NCI-H526 (cell line): ENCODE results near the gene SLC39A8.
"Not testable (repeated sequence)": the region's sequence is repeated elsewhere in the genome, so short reads cannot be mapped to it uniquely, and the experiment has no call there.

Source experiments
- DNase-seq, 2 experiments: peaks; one replicate each; lab custom pipeline; 2025; lab: John Stamatoyannopoulos, UW

The SLC39A8 gene

DNA sequence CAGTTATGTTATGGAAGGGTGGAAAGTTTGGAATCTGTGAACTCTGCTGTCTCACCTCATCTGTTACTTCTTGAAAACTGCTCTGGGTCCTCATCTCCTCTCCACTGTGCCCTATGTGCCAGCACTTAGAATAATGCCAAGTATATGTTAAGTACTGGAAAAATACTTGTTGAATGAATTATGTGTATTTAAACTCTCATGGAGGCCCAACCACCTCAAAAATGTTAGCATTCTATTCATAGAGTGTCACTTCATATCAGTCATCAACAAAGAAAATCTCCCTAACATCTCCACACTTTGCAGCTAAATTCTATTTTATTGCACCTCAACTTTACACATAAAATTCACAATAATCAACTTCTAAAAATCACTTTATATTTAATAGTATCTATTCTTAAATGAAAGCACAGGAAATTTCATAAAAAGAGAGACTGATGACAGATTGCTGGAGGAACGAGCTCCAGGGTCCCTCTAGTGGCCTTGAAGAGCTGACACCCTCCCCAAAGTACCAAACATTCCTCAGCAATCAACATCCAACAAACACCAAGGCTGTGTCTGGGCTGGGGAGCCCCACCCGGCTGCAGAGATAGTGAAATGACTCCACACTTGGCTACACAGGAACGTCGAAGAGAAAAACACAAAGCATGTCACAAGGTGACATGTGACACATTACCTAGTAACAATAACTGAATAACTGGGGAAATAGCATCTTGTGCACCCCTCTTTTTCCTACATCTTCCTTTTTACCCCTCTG is 45.8 kb downstream of the SLC39A8 start:
- peak in 1 of 2 experiments; percentile 46 for DNase-seq

DNA sequence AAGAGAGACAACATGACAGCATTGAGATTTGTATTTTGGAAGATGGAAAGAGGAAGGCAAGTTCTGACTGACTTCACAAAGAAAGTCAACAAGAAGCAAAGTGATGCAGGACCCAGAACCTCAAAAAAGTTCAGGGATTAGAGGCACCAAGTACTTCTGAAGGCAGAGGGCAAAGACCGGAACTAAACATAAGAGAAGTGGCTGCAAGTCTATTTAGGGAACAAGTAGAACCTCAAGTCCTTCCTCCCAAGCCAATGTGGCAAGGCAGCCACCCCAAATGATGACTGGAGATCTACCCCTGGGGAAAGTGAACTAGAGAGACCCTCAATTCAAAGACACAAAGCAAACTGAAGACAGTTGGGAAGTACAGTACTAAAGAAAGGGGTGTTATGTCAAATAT is 46.6 kb downstream of the SLC39A8 start:
- DNase-seq = no peak

DNA sequence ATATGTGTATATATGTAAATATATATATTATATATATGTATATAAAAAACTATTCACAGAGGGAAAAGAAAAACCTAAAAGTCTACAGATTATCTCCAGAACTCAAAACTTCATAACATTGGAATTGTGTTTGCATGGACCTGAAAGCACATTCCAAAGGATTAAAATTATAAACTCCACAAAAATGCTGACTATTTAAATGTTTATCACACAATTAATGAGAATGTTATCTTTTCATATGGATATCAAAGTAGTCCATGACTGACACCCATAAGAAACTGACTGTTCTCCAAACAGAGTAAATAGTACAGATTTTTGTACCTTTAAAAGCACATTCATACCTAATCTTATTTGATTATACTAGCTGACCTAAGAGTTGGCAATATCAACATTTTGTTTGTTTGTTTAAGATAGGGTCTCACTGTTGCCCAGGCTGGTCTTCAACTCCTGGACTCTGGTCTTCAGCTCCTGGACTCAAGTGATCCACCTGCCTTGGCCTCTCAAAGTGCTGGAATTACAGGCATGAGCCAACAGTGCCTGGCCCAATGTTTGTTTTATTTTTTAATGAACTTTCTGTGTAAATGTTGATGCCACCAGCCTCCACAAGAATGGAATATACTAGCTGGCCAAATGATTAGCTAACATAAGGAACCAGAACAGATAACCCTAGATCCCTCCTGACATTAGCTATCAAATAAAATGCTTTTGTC is 50.0 kb downstream of the SLC39A8 start:
- DNase-seq = no peak

DNA sequence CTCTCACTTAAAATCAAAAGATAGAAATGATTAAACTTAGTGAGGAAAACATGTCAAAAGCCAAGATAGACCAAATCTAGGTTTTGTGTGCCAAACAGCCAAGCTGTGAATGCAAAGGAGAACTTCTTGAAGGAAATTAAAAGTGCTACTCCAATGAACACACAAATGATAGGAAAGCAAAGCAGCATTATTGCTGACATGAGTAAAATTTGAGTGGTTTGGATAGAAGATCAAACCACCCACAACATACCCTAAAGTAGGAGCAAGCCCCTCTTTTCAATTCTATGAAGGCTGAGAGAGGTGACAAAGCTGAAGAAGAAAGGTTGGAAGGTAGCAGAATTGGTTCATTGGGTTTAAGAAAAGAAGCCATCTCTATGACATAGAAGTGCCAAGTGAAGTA is 56.8 kb downstream of the SLC39A8 start:
- no peak for DNase-seq

DNA sequence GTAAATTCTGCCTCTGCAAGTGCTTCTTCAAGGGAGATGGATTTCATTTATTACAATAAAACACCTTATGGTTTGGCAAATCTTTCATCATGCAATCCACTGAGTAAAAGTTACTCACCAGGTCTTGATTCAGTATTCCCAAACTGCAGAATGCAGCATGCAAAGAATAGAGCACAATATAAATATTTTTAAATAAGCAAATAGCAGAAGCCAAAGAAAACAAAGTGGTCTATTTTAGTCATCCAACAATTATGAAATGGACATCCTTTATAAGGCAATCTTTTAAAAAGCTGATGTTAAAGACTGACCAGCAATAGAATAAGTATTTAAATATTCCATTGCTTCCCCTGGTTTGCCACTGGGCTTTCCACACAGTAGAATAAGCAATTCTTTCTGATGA is 59.5 kb downstream of the SLC39A8 start:
- DNase-seq = no peak

DNA sequence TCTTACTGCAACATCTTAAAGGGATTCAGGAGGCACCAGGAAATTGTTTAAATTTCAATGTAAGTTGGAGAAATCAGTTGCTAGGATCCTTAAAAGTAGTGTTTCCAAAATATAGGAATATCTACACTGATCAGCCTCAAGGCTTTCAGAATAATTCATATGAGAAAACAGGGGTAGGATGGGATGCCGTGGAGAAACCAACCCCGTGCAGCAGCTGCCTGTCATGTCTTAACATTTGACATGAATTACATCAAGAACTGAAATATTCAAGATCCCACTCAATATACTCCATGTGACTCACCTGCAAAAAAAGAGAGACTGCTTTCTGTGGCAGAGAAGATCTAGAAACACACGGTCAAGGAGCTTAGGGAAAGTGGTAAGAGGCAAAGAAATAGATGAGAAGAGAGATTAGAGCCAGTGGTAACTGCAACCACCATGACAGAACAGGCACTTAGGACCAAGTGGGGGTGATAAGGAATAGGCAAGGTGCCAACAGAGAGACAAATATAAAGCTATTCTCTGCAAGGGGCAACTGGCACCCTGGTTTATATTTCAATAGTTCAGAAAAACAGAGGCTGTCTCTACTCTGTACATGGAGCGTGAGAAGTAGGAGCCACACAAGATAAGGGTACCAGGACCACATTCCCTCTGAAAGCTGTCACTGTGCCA is 64.0 kb downstream of the SLC39A8 start:
- no peak for DNase-seq

DNA sequence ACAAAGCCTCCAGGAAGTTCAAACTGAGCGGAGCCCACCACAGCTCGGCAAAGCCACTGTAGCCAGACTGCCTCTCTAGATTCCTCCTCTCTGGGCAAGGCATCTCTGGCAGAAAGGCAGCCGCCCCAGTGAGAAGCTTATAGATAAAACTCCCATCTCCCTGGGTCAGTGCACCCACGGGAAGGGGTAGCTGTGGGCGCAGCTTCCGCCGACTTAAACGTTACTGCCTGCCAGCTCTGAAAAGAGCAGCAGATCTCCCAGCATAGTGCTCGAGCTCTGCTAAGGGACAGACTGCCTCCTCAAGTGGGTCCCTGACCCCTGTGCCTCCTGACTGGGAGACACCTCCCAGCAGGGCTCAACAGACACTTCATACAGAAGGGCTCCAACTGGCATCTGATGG is 72.0 kb downstream of the SLC39A8 start:
- DNase-seq = not testable (repeated sequence)

DNA sequence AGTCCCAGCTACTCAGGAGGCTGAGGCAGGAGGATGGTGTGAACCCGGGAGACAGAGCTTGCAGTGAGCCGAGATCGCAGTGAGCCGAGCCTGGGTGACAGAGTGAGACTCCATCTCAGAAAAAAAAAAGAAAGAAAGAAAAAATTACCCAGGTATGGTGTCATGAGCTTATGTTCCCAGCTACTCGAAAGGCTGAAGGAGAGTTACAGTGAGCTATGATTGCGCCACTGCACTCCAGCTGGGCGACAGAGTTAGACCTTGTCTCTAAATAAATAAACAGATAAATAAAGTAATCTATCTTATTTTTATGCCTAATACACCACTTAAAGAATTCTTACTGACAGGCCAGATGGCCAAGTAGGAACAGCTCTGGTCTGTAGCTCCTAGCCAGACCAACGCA is 73.0 kb downstream of the SLC39A8 start:
- no peak for DNase-seq

DNA sequence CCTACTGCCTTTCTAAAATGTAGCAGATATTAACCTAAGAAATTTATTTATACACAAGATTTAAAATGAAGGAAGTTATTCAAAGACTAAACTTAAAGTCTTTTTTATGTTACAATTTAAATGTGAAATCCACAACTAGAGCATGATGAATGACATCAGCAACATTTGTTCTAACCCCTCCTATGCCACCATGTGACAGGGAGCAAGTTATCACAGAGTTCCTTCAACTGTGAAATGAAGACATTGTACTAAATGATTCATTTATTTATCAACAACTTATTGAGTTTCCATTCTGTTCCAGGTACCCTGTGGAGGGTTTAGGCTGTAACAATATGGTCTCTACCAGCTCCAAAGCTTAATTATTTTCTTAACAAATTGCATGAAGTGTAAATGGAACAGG is 76.9 kb downstream of the SLC39A8 start:
- DNase-seq = no peak

DNA sequence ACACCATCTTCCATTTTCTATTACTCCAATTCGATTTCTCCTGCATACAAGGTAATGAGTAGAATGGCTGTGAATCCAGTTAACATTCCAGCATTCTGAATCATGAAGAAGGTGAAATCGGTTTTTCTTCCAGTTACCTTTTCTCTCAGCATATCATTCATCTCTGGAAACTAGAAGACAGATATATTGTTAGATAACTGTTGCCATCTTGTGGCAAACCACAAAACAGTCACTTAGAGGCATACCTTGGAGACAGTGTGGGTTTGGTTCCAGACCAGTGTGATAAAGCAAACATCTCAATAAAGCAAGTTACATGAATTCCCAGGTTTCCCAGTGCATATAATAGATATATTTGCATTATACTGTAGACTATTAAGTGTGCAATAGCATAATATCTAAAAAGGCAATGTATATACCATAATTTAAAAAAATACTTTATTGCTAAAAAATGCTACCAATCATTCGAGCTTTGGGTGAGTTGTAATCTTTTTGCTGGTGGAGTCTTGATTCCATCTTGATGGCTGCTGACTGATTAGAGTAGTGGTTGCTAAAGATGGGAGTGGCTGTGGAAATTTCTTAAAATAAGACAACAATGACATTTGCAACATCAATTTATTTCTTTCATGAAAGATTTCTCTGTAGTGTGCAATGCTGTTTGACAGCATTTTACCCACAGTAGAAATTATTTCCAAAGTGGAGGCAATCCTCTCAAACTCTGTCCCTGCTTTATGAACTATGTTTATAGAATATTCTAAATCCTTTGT is 82.1 kb downstream of the SLC39A8 start:
- peak; percentile 15 to 55 for DNase-seq

DNA sequence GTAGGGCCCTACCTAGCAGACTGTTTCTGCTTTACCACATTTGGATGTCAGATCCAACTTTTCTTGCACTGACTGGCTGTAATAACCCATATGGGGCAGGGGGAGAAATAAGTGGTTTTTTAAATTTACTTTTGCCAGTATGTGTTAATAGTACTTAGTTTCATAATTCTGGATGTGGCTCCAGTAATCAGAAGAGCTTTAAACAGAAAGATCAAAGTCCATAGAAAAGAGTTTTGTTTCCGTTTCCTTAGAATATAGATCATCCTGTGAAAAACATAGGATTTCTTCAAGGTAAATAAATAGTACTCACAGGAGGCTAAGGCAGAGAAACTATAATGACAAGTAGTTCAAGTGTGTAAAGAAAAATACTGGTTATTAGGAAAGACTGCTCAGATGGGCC is 85.6 kb downstream of the SLC39A8 start:
- DNase-seq = no peak

DNA sequence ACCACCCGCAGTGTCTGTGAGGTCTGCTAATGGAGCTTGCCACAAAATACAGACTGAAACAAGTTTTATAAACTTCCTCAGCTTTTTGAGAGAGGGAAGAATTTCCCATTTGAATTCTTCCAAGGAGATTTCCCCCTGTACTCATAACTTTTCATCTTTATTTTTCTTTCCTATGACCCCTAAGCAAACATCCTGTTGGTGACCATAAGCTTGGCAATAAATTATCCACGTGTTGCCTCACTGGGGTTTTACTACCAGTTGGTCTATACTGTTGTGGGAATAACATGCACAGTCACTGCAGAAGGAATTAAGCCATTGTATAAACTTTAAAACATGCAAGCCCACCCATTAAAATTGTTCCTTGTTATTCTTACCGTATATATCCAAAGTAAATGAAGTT is 86.2 kb downstream of the SLC39A8 start:
- no peak for DNase-seq

DNA sequence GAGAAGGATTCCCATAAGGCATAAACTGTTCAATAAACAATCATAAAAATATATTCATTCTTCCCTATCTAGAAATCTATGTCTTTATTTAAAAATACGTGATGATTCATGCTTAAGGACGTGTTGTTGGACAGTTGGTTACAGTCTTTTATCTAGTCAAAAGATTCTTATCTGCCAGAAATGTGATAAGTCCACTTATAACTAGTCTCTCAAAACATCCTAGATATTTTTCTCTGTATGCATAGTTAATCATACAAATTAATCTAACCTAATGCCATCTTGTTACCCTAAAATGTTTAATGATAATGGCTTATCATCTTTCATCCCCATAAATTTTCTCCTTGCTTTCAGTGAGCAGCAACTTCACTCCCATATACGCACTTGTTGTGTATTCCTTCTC is 89.0 kb downstream of the SLC39A8 start:
- DNase-seq = no peak

DNA sequence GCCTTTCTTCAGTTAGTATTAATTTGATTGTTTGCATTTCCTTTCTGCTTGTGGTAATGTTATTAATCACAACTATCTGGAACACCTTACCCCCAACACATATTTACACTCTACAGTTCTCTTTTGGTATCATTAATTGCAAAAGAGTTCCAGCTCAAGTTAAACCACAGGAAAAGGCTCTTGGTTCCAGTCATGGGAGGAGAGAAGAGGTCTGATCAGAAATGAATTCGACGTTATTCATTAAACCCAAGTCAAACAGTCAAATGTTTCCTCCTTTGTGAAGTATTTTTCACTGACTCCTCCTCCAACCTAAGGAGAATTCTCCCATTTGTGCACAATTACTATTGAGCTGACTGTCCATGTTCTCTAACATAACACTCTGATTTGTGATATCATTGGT is 91.4 kb downstream of the SLC39A8 start:
- DNase-seq = no peak

DNA sequence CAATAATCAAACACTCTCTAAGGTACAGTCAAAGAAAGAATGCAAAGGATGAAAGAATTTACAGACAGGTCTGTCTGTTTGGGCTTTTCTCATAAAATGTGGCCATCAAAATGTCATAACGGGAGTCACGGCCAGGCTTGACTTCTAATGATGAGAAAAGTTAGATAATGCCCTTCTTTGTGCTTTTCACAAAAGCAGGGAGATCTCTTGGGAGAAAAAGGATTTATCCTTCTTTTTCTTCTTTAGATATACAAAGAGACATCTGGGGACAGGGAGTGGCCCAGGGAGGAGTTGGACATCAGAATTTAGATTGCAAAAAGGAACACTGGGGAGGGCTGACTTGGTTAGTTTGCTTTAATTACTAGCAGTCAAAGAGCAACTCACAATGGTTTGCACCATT is 93.1 kb downstream of the SLC39A8 start:
- no peak for DNase-seq

DNA sequence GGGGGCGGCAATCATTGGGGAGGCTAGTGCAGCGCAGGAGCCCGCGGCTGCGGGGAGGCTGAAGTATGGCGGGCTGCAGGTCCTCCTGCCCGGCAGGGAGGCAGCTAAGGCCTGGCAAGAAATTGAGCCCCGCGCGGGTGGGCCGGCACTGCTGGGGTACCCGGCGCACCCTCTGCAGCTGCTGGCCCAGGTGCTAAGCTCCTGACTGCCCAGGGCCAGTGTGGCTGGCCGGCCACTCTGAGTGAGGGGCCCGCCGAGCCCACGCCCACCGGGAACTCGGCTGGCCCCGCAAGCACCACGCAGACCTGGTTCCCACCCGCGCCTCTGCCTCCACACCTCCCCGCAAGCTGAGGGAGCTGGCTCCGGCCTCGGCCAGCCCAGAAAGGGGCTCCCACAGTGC is 94.9 kb downstream of the SLC39A8 start:
- DNase-seq = no peak

DNA sequence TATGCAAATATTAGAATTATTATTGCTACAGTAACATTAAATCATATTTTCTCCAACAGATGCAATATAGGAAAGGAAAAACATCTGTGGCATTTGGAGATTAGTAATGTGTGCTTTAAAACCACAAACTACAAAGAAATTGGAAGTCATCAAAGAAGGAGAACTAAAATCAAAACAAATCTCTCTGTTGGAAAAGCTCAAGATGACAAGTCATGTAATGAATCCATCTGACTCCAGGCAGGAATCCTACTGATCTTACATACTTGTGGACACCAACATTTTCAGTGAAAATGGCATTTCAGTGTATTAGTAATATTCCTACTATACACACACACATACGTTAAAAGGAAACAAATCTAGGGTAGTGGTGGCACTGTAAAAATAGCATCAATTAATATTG is 98.2 kb downstream of the SLC39A8 start:
- no peak for DNase-seq

DNA sequence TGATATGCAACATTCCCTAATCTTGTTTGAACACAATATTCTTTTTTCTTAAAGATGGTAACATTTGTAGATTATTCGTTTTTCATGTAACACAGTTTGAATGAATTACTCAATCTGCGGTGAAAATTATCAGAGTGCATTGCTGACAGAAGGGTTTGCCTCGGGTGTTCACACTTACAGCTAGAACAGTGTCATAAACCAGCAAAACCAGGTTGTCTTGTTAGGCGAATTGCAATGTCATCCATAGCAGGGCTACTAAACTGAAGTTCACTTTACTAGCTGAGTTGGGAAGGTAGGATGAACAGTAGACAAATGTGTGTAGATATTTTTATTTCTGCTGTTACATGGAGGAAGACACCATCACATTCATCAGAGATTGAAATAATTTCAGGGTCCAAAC is 98.9 kb downstream of the SLC39A8 start:
- DNase-seq = no peak

DNA sequence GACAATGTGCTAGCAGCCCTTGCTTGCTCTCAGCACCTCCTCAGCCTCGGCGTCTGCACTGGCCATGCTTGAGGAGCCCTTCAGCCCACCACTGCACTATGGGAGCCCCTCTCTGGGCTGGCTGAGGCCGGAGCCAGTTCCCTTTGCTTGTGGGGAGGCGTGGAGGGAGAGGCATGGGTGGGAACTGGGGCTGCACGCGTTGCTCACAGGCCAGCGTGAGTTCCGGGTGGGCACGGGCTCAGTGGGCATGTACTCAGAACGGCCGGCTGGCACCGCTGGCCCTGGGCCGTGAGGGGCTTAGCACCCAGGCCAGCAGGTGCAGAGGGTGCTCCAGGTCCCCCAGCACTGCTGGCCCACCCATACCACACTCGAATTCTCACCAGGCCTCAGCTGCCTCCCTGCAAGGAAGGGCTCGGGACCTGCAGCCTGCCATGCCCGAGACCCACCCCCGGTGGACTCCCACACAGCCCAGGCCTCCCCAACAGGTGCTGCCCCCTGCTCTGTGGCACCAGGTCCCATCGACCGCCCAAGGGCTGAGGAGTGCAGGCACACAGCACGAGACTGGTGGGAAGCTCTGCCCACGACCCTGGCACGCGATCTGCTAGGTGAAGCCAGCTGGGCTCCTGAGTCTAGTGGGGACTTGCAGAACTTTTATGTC is 100.3 kb downstream of the SLC39A8 start:
- DNase-seq = no peak

DNA sequence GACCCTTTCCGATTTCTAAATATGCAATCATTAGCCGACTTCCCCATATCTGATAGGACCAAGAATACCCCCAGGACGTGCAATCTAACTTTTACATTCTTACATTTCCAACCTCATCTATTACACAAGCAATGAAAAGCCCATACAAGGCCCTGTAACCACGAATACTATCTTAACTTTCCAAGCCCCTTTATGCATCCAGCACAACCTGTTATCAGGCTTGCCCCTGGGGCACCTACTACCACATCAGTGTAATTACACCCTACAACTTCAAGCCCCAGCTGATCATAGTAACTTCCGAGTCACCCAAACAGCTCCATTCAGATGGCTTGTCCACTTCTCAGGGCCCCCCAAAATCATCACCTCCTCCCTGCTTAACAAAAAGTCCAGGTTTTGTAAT is 102.0 kb downstream of the SLC39A8 start:
- not testable (repeated sequence) for DNase-seq

DNA sequence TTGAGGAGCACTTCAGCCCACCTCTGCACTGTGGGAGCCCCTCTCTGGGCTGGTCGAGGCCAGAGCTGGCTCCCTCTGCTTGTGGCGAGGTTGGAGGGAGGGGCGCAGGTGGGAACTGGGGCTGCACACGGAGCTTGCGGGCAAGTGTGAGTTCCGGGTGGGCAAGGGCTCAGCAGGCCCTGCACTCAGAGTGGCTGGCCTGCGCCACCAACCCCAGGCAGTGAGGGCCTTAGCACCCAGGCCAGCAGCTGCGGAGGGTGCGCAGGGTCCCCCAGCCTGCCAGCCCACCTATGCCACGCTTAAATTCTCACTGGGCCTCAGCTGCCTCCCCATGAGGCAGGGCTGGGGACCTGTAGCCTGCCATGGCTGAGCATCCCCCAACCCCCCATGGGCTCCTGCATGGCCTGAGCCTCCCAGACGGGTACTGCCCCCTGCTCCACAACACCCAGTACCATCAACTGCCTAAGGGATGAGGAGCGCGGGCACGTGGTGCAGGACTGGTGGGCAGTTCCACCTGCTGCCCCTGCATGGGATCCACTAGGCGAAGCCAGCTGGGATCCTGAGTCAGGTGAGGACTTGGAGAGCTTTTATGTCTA is 110.9 kb downstream of the SLC39A8 start:
- no peak for DNase-seq

DNA sequence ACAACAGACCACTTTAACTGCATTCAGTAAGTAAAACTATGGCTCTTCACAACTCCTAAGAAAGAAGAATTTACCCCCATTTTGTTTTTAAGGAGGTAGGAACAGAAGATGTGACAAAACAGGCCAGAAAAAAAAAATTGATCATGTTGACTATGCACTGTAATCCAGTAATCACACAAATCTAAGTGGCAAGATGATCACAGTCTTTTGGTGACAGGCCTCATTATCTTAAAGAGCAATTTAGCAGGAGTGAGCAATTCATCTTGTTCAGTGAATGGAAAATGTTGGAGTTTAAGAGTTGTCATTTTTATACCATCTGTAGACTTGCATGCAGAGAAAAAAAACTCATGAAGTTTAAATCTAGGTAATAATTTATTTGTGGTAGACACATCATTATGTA is 115.1 kb downstream of the SLC39A8 start:
- DNase-seq = no peak
